Endothelial cell of umbilical vein (primary cell): ENCODE results near the gene MAPKAP1. TPM values are rescaled to one million over a fixed set of nuclear protein-coding genes. Genes with fewer than 3 reads are reported as not detected.

Experiments used
- BruUV-seq: library from RNA; stranded (reverse); fragments of 400-500 nt; replicated peaks from 2 replicates; lab custom pipeline; 2021; lab: Mats Ljungman, UMichigan
- CTCF ChIA-PET: fragments of 300-600, 350-600 bp; sonication (Branson Sonifier 250); formaldehyde crosslinking; loops from one replicate; lab custom pipeline; 2021; ENCODE audit warnings: antibody characterized with exemption, inconsistent platforms; lab: Charles Lee
- POLR2A ChIA-PET: fragments of 300-600, 350-600 bp; sonication (Branson Sonifier 250); formaldehyde crosslinking; loops from one replicate; lab custom pipeline; 2021; ENCODE audit warnings: antibody characterized with exemption, inconsistent platforms; lab: Charles Lee
- DNase-seq: peaks from one replicate; pipeline ENCODE4 v3.0.0-alpha.2; 2011; ENCODE audit warnings: low read depth, low spot score
- FAIRE-seq: peaks from 2 replicates; lab custom pipeline; 2011; peaks lifted over from hg19 to GRCh38; lab: Jason Lieb, UNC
- H2AFZ ChIP-seq: 2 replicates; pipeline ENCODE4 v1.6.0; 2012; ENCODE audit warnings: low read depth, low read length, control low read depth, inconsistent platforms
- H3K27ac ChIP-seq: 2 replicates; pipeline ENCODE4 v1.5.1; 2011; ENCODE audit warnings: low read depth, mild to moderate bottlenecking, control low read depth, low read length, moderate library complexity; ENCODE audit not compliant: insufficient read depth
- H3K27me3 ChIP-seq, 2 experiments: 2 replicates each; pipeline versions ENCODE4 v1.6.0 to v1.6.1; 2011; ENCODE audit warnings: low read length in 2 of 2, mixed read lengths in 1 of 2; ENCODE audit not compliant: control insufficient read depth in 2 of 2, insufficient read depth in 2 of 2
- H3K36me3 ChIP-seq, 2 experiments: 2 replicates in 1 of 2; 3 replicates in 1 of 2; pipeline ENCODE4 v1.5.1; 2011; ENCODE audit warnings: low read length in 2 of 2, mild to moderate bottlenecking in 1 of 2, moderate library complexity in 1 of 2; ENCODE audit not compliant: control insufficient read depth in 2 of 2, insufficient read depth in 2 of 2; ENCODE audit errors: extremely low read depth in 1 of 2
- H3K4me1 ChIP-seq: 3 replicates; pipeline ENCODE4 v1.5.1; 2011; ENCODE audit warnings: mild to moderate bottlenecking, low read length; ENCODE audit not compliant: control insufficient read depth, insufficient read depth; ENCODE audit errors: extremely low read depth
- H3K4me2 ChIP-seq: 2 replicates; pipeline ENCODE4 v1.6.1; 2011; ENCODE audit warnings: low read length, control low read depth, mixed read lengths; ENCODE audit not compliant: insufficient read depth
- H3K4me3 ChIP-seq, 3 experiments: fragments of 200-600 bp in 1 of 3; sonication (generic), shearing (Covaris generic) in 1 of 3; replicated peaks in 1 of 3; 2 replicates each; pipeline ENCODE4 v1.5.1; 2011 to 2016; ENCODE audit warnings: control low read depth in 3 of 3, low read length in 3 of 3, mild to moderate bottlenecking in 2 of 3, inconsistent platforms in 1 of 3, low read depth in 1 of 3, moderate library complexity in 1 of 3; ENCODE audit not compliant: insufficient read depth in 1 of 3
- H3K79me2 ChIP-seq: 2 replicates; pipeline ENCODE4 v1.6.0; 2012; ENCODE audit warnings: low read length, inconsistent platforms; ENCODE audit not compliant: control insufficient read depth, insufficient read depth
- H3K9ac ChIP-seq: replicated peaks from 2 replicates; pipeline ENCODE3; 2011; ENCODE audit warnings: low read length, control low read depth; ENCODE audit not compliant: insufficient read depth; ENCODE audit errors: extremely low read depth
- H3K9me1 ChIP-seq: replicated peaks from 3 replicates; pipeline ENCODE4 v1.6.0; 2011; ENCODE audit warnings: mild to moderate bottlenecking, low read length; ENCODE audit not compliant: control insufficient read depth, insufficient read depth; ENCODE audit errors: extremely low read depth
- H3K9me3 ChIP-seq: replicated peaks from 2 replicates; pipeline ENCODE4 v1.5.1; 2012; ENCODE audit warnings: low read length, inconsistent platforms; ENCODE audit not compliant: control insufficient read depth, insufficient read depth
- H4K20me1 ChIP-seq: replicated peaks from 2 replicates; pipeline ENCODE3; 2011; ENCODE audit warnings: mild to moderate bottlenecking, low read length; ENCODE audit not compliant: control insufficient read depth, insufficient read depth; ENCODE audit errors: extremely low read depth
- CTCF ChIP-seq, 2 donors: IDR thresholded peaks; 1 replicate in 1 of 2; 2 replicates in 1 of 2; pipeline ENCODE4 v1.5.1; 2011; ENCODE audit warnings: low read length in 2 of 2, mild to moderate bottlenecking in 2 of 2, moderate library complexity in 2 of 2, control low read depth in 1 of 2, inconsistent platforms in 1 of 2, low read depth in 1 of 2; ENCODE audit not compliant: insufficient read depth in 1 of 2; ENCODE audit errors: extremely low read depth in 1 of 2
- EZH2 ChIP-seq: IDR thresholded peaks from 2 replicates; pipeline ENCODE4 v1.6.1; 2012; ENCODE audit warnings: borderline replicate concordance, low read depth, mild to moderate bottlenecking, moderate library complexity, low read length, inconsistent platforms; ENCODE audit not compliant: severe bottlenecking
- FOS ChIP-seq: IDR thresholded peaks from 2 replicates; pipeline ENCODE4 v1.6.1; 2011; ENCODE audit warnings: mild to moderate bottlenecking, low read length, moderate library complexity, borderline replicate concordance; ENCODE audit not compliant: insufficient read depth
- GATA2 ChIP-seq: IDR thresholded peaks from 2 replicates; pipeline ENCODE4 v1.7.0; 2011; ENCODE audit warnings: low read depth, mild to moderate bottlenecking, moderate library complexity, mixed read lengths, low read length; ENCODE audit not compliant: insufficient read length, insufficient read depth
- JUN ChIP-seq: IDR thresholded peaks from 2 replicates; pipeline ENCODE4 v1.6.1; 2011; ENCODE audit warnings: borderline replicate concordance, low read depth; ENCODE audit not compliant: insufficient read length, insufficient read depth
- MAX ChIP-seq: IDR thresholded peaks from 2 replicates; pipeline ENCODE4 v1.6.1; 2011; ENCODE audit not compliant: insufficient read depth, insufficient read length
- MYC ChIP-seq: IDR thresholded peaks from one replicate; pipeline ENCODE4 v1.6.1; 2011; ENCODE audit warnings: mild to moderate bottlenecking, low read depth, low read length
- POLR2A ChIP-seq: IDR thresholded peaks from 2 replicates; pipeline ENCODE4 v1.6.1; 2012; ENCODE audit warnings: low read depth, mild to moderate bottlenecking, control low read depth, low read length
- POLR2AphosphoS5 ChIP-seq: IDR thresholded peaks from 2 replicates; pipeline ENCODE4 v1.6.1; 2012; ENCODE audit warnings: low read depth, mild to moderate bottlenecking, control low read depth, low read length, moderate library complexity; ENCODE audit not compliant: insufficient read depth
- dilution Hi-C: fragments of 300-500 bp; cut with MboI; formaldehyde crosslinking; loops from one replicate; pipeline ENCODE4 v1.15.0; 2019; ENCODE audit warnings: low sequenced_read_pairs; ENCODE audit not compliant: extremely low pct_ligation_motif_present
- intact Hi-C: fragments of 100-400 bp; cut with micrococcal nuclease; formaldehyde crosslinking; loops from one replicate; pipeline ENCODE4 v1.10.0; 2022
- polyA plus RNA-seq, 4 experiments: library from polyadenylated mRNA; depleted of rRNA in 3 of 4; stranded (reverse) in 3 of 4; unstranded in 1 of 4; fragments of >200 nt; gene quantifications; 2 replicates each; pipeline versions ENCODE4 v1.2.1 to v1.2.3, GENCODE V29; 2011 to 2012; ENCODE audit warnings: missing spikeins in 1 of 4
- total RNA-seq: library from RNA; stranded (reverse); gene quantifications from 2 replicates; pipeline ENCODE4 v1.2.3, GENCODE V29; 2021

MAPKAP1 gene
- total and polyA plus RNA-seq, 2 donors (not counting 3 experiments of a cell fraction or from before 2014, with no cell fraction given) = 61.9 to 99.1 TPM

- H3K79me2 ChIP-seq = no peaks in the 10 kb centered on the region
- TF ChIP-seq MYC (no peak), POLR2AphosphoS5 (no peak), GATA2 (no peak), JUN (no peak), FOS (no peak), EZH2 (no peak), MAX (no peak), POLR2A (no peak), CTCF (IDR thresholded peaks at IDR 0.05; ENCODE audit: extremely low read depth in 1 of 2, insufficient read depth in 1 of 2, low read depth in 1 of 2, low read length in 2 of 2) (no peak)
- no peaks in the 10 kb centered on the region for H3K4me1 ChIP-seq
- dilution Hi-C loops (no loop called here), intact Hi-C loops (no loop called here)
- H3K36me3 ChIP-seq = no peaks in the 10 kb centered on the region
- no peak overlapping the region for H3K4me3 ChIP-seq
- FAIRE-seq = no peak
- H3K27ac ChIP-seq = no peak overlapping the region
- H3K4me2 ChIP-seq = no peak overlapping the region
- H3K27me3 ChIP-seq = no peaks in the 10 kb centered on the region
- no peak for DNase-seq
- ChIA-PET CTCF (no interaction called here), POLR2A (no interaction called here)
- no peak overlapping the region for H2AFZ ChIP-seq
- no TSS peak for BruUV-seq
- H3K9me1 ChIP-seq = no peaks in the 10 kb centered on the region
- H3K9ac ChIP-seq = no peak overlapping the region
- H4K20me1 ChIP-seq = no peaks in the 10 kb centered on the region
- H3K9me3 ChIP-seq = no peaks in the 10 kb centered on the region
These were observed 318.0 kb downstream of the MAPKAP1 start for GRCh38 chr9:125388978-125389377.
